Breast epithelium (tissue), 3 donors: ENCODE results near the gene CCDC188.

Source experiments
- POLR2A ChIP-seq: fragments of 450-650 bp; IDR thresholded peaks from one replicate; pipeline ENCODE4 v1.6.1; 2016; ENCODE audit warnings: antibody characterized with exemption, mild to moderate bottlenecking, moderate library complexity
- POLR2AphosphoS5 ChIP-seq, 3 donors: sonication (generic); formaldehyde crosslinking; IDR thresholded peaks; one replicate each; pipeline ENCODE4 v1.6.1; 2017; ENCODE audit warnings: antibody characterized with exemption in 3 of 3

- no peak for TF ChIP-seq POLR2A
- TF ChIP-seq POLR2AphosphoS5 (IDR thresholded peaks at IDR 0.05): no peak
Observed at GRCh38 chr22:20140107-20140445, 10.8 kb downstream of the CCDC188 start.
